GF-D8 (cell line): ENCODE data around the gene SNX9.

Experiments used
- DNase-seq: peaks from one replicate; lab custom pipeline; 2025; lab: John Stamatoyannopoulos, UW

The SNX9 gene

GRCh38 chr6:157859775-157860504 is 36.9 kb downstream of the SNX9 start:
- DNase-seq, result no peak

- no peak for DNase-seq
Measured at GRCh38 chr6:157860505-157860991, 37.5 kb downstream of the SNX9 start.

GRCh38 chr6:157861184-157861583 is 38.1 kb downstream of the SNX9 start:
- no peak for DNase-seq

- no peak for DNase-seq
Measured at GRCh38 chr6:157861814-157862213, 38.8 kb downstream of the SNX9 start.

GRCh38 chr6:157862706-157863105 is 39.7 kb downstream of the SNX9 start:
- no peak for DNase-seq

GRCh38 chr6:157864185-157864761 is 41.2 kb downstream of the SNX9 start:
- no peak for DNase-seq

GRCh38 chr6:157865249-157865648 is 42.2 kb downstream of the SNX9 start:
- no peak for DNase-seq

- DNase-seq, result no peak
Measured at GRCh38 chr6:157867155-157867559, 44.1 kb downstream of the SNX9 start.

GRCh38 chr6:157867981-157868380 is 44.9 kb downstream of the SNX9 start:
- DNase-seq, result no peak

- DNase-seq, result no peak
Measured at GRCh38 chr6:157868835-157869234, 45.8 kb downstream of the SNX9 start.

GRCh38 chr6:157869673-157870302 is 46.7 kb downstream of the SNX9 start:
- no peak for DNase-seq

GRCh38 chr6:157873735-157874344 is 50.8 kb downstream of the SNX9 start:
- peak; percentile 6 for DNase-seq

- DNase-seq, result no peak
Measured at GRCh38 chr6:157877149-157877548, 54.1 kb downstream of the SNX9 start.

- no peak for DNase-seq
Measured at GRCh38 chr6:157877573-157878438, 54.8 kb downstream of the SNX9 start.

GRCh38 chr6:157879034-157879872 is 56.2 kb downstream of the SNX9 start:
- DNase-seq, result no peak

GRCh38 chr6:157879873-157880254 is 56.8 kb downstream of the SNX9 start:
- DNase-seq, result no peak

- no peak for DNase-seq
Measured at GRCh38 chr6:157880534-157880933, 57.5 kb downstream of the SNX9 start.

GRCh38 chr6:157881342-157881741 is 58.3 kb downstream of the SNX9 start:
- DNase-seq, result no peak

- no peak for DNase-seq
Measured at GRCh38 chr6:157884756-157885155, 61.7 kb downstream of the SNX9 start.

- DNase-seq, result no peak
Measured at GRCh38 chr6:157885211-157885788, 62.3 kb downstream of the SNX9 start.

- no peak for DNase-seq
Measured at GRCh38 chr6:157885876-157886275, 62.8 kb downstream of the SNX9 start.
